ENCODE measurements around the gene FOXC2.

DNA sequence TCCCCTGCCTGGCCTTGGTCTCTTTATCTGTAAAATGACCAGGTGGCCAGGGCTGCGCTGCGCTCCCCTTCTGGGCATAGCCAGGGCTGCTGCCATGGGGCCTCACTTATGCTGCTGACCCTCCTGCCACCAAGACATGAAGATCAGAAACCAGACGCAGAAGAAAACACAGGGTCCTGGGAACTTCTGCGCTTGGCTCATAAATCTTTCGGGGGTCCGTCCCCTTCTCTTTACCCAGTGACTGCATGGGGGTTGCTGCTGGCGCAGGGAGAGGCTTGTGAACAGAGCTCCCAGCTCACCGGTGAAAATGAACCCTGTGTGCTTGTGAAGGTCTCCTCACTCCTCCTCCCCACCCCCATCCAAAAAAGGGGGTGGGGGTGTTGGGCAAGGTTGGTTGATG lies 6.0 kb downstream of the FOXC2 start:
- TF ChIP-seq, protein P1, sequence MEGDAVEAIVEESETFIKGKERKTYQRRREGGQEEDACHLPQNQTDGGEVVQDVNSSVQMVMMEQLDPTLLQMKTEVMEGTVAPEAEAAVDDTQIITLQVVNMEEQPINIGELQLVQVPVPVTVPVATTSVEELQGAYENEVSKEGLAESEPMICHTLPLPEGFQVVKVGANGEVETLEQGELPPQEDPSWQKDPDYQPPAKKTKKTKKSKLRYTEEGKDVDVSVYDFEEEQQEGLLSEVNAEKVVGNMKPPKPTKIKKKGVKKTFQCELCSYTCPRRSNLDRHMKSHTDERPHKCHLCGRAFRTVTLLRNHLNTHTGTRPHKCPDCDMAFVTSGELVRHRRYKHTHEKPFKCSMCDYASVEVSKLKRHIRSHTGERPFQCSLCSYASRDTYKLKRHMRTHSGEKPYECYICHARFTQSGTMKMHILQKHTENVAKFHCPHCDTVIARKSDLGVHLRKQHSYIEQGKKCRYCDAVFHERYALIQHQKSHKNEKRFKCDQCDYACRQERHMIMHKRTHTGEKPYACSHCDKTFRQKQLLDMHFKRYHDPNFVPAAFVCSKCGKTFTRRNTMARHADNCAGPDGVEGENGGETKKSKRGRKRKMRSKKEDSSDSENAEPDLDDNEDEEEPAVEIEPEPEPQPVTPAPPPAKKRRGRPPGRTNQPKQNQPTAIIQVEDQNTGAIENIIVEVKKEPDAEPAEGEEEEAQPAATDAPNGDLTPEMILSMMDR (IDR thresholded peaks at IDR 0.05; ENCODE audit: low read length), result no peak
- TF ChIP-seq EZH2 (optimal IDR thresholded peaks at IDR 0.05; ENCODE audit: low read depth, low read length) (no peak), EZH2phosphoT487 (IDR thresholded peaks at IDR 0.05; ENCODE audit: low read length) (no peak)
